IMR-90 (cell line): ENCODE data around the gene ZNF362. TPM values are rescaled to one million over a fixed set of nuclear protein-coding genes. Genes with fewer than 3 reads are reported as not detected.

Experiments used
- ATAC-seq: fragments of 200-7000 bp; cut with Tn5 transposase; 2 replicates; pipeline ENCODE4 v1.9.1; 2020; ENCODE audit warnings: low read depth, mild to moderate bottlenecking, moderate library complexity
- BruUV-seq: library from RNA; stranded (reverse); fragments of 400-500 nt; replicated peaks from 2 replicates; lab custom pipeline; 2021; lab: Mats Ljungman, UMichigan
- CTCF ChIA-PET: fragments of 300-600 bp; formaldehyde crosslinking; extraction: SDS; loops from one replicate; lab custom pipeline; 2021; ENCODE audit warnings: antibody characterized with exemption; lab: Yijun Ruan, JAX
- POLR2A ChIA-PET: fragments of 300-600 bp; sonication (Branson Sonifier 250); formaldehyde crosslinking; loops from one replicate; lab custom pipeline; 2022; ENCODE audit warnings: antibody characterized with exemption; ENCODE audit not compliant: unreplicated experiment; lab: Charles Lee
- DNase-seq: peaks from one replicate; pipeline ENCODE4 v3.0.0; 2013
- H2AFZ ChIP-seq: replicated peaks from 2 replicates; pipeline ENCODE3; 2013; ENCODE audit warnings: low read length, mild to moderate bottlenecking; ENCODE audit not compliant: poor library complexity
- H2AK5ac ChIP-seq: 2 replicates; pipeline ENCODE4 v1.6.1; 2013; ENCODE audit warnings: low read depth, low read length, inconsistent platforms
- H2AK9ac ChIP-seq: replicated peaks from 2 replicates; pipeline ENCODE3; 2013; ENCODE audit warnings: mild to moderate bottlenecking, low read depth, low read length, moderate library complexity; ENCODE audit not compliant: poor library complexity
- H2BK120ac ChIP-seq: 2 replicates; pipeline ENCODE4 v1.6.1; 2013; ENCODE audit warnings: low read depth, low read length, inconsistent platforms
- H2BK15ac ChIP-seq: 3 replicates; pipeline ENCODE4 v1.6.1; 2013; ENCODE audit warnings: low read depth, low read length, inconsistent platforms
- H2BK20ac ChIP-seq: 2 replicates; pipeline ENCODE4 v1.6.1; 2013; ENCODE audit warnings: low read depth, mild to moderate bottlenecking, inconsistent platforms, low read length, moderate library complexity
- H2BK5ac ChIP-seq: 2 replicates; pipeline ENCODE4 v1.6.1; 2013; ENCODE audit warnings: mild to moderate bottlenecking, low read depth, low read length, inconsistent platforms; ENCODE audit not compliant: poor library complexity, severe bottlenecking
- H3K14ac ChIP-seq: replicated peaks from 2 replicates; pipeline ENCODE4 v1.6.1; 2013; ENCODE audit warnings: low read depth, low read length, inconsistent platforms
- H3K18ac ChIP-seq: 2 replicates; pipeline ENCODE4 v1.6.1; 2013; ENCODE audit warnings: low read depth, low read length, control low read depth
- H3K23ac ChIP-seq: 2 replicates; pipeline ENCODE4 v1.6.1; 2013; ENCODE audit warnings: low read depth, low read length, inconsistent platforms
- H3K27ac ChIP-seq: 2 replicates; pipeline ENCODE4 v1.5.1; 2013; ENCODE audit warnings: mild to moderate bottlenecking, control low read depth, low read length; ENCODE audit not compliant: insufficient read depth
- H3K27me3 ChIP-seq: 2 replicates; pipeline ENCODE4 v1.6.1; 2013; ENCODE audit warnings: low read length; ENCODE audit not compliant: control insufficient read depth, insufficient read depth
- H3K36me3 ChIP-seq: 2 replicates; pipeline ENCODE4 v1.6.1; 2013; ENCODE audit warnings: low read length, mixed read lengths; ENCODE audit not compliant: control insufficient read depth, insufficient read depth
- H3K4ac ChIP-seq: 2 replicates; pipeline ENCODE4 v1.6.1; 2013; ENCODE audit warnings: low read depth, low read length, inconsistent platforms
- H3K4me1 ChIP-seq: 2 replicates; pipeline ENCODE4 v1.6.1; 2013; ENCODE audit warnings: low read length, mixed read lengths; ENCODE audit not compliant: control insufficient read depth, insufficient read depth
- H3K4me2 ChIP-seq: 2 replicates; pipeline ENCODE4 v1.6.1; 2013; ENCODE audit warnings: low read depth, mild to moderate bottlenecking, control low read depth, low read length, moderate library complexity
- H3K4me3 ChIP-seq: 2 replicates; pipeline ENCODE4 v1.5.1; 2013; ENCODE audit warnings: low read depth, mild to moderate bottlenecking, control low read depth, low read length, moderate library complexity; ENCODE audit not compliant: insufficient read depth
- H3K56ac ChIP-seq: 2 replicates; pipeline ENCODE4 v1.6.1; 2013; ENCODE audit warnings: low read length, inconsistent platforms; ENCODE audit not compliant: insufficient read depth; ENCODE audit errors: extremely low read depth
- H3K79me1 ChIP-seq, 2 experiments: 2 replicates each; pipeline ENCODE4 v1.6.1; 2013; ENCODE audit warnings: low read length in 2 of 2, inconsistent platforms in 1 of 2, low read depth in 1 of 2
- H3K9ac ChIP-seq: 2 replicates; pipeline ENCODE4 v1.6.1; 2013; ENCODE audit warnings: low read depth, low read length, control low read depth
- H3K9me1 ChIP-seq: 2 replicates; pipeline ENCODE4 v1.6.1; 2013; ENCODE audit warnings: low read length, inconsistent platforms; ENCODE audit not compliant: insufficient read depth
- H3K9me3 ChIP-seq: 2 replicates; pipeline ENCODE4 v1.6.1; 2013; ENCODE audit warnings: low read length; ENCODE audit not compliant: control insufficient read depth, insufficient read depth
- H4K20me1 ChIP-seq: 2 replicates; pipeline ENCODE4 v1.6.1; 2013; ENCODE audit warnings: low read length, inconsistent platforms; ENCODE audit not compliant: insufficient read depth
- H4K5ac ChIP-seq: 2 replicates; pipeline ENCODE4 v1.6.1; 2013; ENCODE audit warnings: mild to moderate bottlenecking, low read depth, low read length, control low read depth
- H4K8ac ChIP-seq, 2 experiments: 2 replicates each; pipeline ENCODE4 v1.6.1; 2013; ENCODE audit warnings: low read depth in 2 of 2, low read length in 2 of 2, control low read depth in 1 of 2, inconsistent platforms in 1 of 2
- H4K91ac ChIP-seq: 2 replicates; pipeline ENCODE4 v1.6.1; 2013; ENCODE audit warnings: low read depth, low read length, inconsistent platforms; ENCODE audit not compliant: insufficient read depth
- BHLHE40 ChIP-seq: fragments of 150-350 bp; IDR thresholded peaks from 2 replicates; pipeline ENCODE4 v1.6.1; 2016; ENCODE audit warnings: mild to moderate bottlenecking, low read depth, low read length
- CEBPB ChIP-seq: IDR thresholded peaks from 2 replicates; pipeline ENCODE4 v1.6.1; 2012; ENCODE audit warnings: low read depth, low read length, improper control_type of control experiment
- CHD1 ChIP-seq: IDR thresholded peaks from 2 replicates; pipeline ENCODE4 v1.6.1; 2012; ENCODE audit warnings: low read depth, low read length, improper control_type of control experiment
- ELK1 ChIP-seq: fragments of 150-350 bp; IDR thresholded peaks from 2 replicates; pipeline ENCODE4 v1.6.1; 2016; ENCODE audit warnings: low read depth, mild to moderate bottlenecking, low read length, moderate library complexity, borderline replicate concordance
- MAFK ChIP-seq: IDR thresholded peaks from 2 replicates; pipeline ENCODE4 v1.6.1; 2012; ENCODE audit warnings: low read depth, low read length, improper control_type of control experiment
- MAZ ChIP-seq: IDR thresholded peaks from 2 replicates; pipeline ENCODE4 v1.6.1; 2012; ENCODE audit warnings: low read depth, mild to moderate bottlenecking, low read length, improper control_type of control experiment, moderate library complexity, borderline replicate concordance
- MXI1 ChIP-seq: IDR thresholded peaks from 2 replicates; pipeline ENCODE4 v1.6.1; 2012; ENCODE audit warnings: low read depth, mild to moderate bottlenecking, low read length, moderate library complexity, borderline replicate concordance
- POLR2A ChIP-seq: IDR thresholded peaks from 2 replicates; pipeline ENCODE4 v1.6.1; 2012; ENCODE audit warnings: mild to moderate bottlenecking, low read depth, low read length
- RAD21 ChIP-seq: IDR thresholded peaks from 2 replicates; pipeline ENCODE4 v1.6.1; 2012; ENCODE audit warnings: low read length, improper control_type of control experiment
- RCOR1 ChIP-seq: IDR thresholded peaks from 2 replicates; pipeline ENCODE4 v1.6.1; 2012; ENCODE audit warnings: mild to moderate bottlenecking, low read length, improper control_type of control experiment; ENCODE audit not compliant: insufficient replicate concordance
- RFX5 ChIP-seq: IDR thresholded peaks from 2 replicates; pipeline ENCODE4 v1.8.0; 2012; ENCODE audit warnings: low read depth, mild to moderate bottlenecking, low read length, moderate library complexity
- SMC3 ChIP-seq: fragments of 150-350 bp; IDR thresholded peaks from 2 replicates; pipeline ENCODE4 v1.6.1; 2016; ENCODE audit warnings: low read depth, mild to moderate bottlenecking, antibody characterized with exemption, low read length, moderate library complexity
- USF2 ChIP-seq: fragments of 150-350 bp; IDR thresholded peaks from 2 replicates; pipeline ENCODE4 v1.6.1; 2017; ENCODE audit warnings: mild to moderate bottlenecking, antibody characterized with exemption, low read length, low read depth
- WGBS, 2 experiments: methylation state at CpG; one replicate each; pipeline versions ENCODE4 v1.1.5 to v1.1.7; 2013; ENCODE audit warnings: missing lambda C conversion rate in 2 of 2; ENCODE audit not compliant: insufficient read length in 1 of 2; ENCODE audit errors: extremely low coverage in 2 of 2; 5-methylcytosine and 5-hydroxymethylcytosine counted together
- dilution Hi-C: fragments of 300-500 bp; cut with HindIII; formaldehyde crosslinking; loops from one replicate; pipeline ENCODE4 v1.14.3; 2018; ENCODE audit warnings: low sequenced_read_pairs; ENCODE audit not compliant: unreplicated experiment
- in situ Hi-C: fragments of 300-500 bp; cut with MboI; formaldehyde crosslinking; loops from 3 replicates; pipeline ENCODE4 v1.14.3; 2019; ENCODE audit warnings: low sequenced_read_pairs, inconsistent platforms, mixed read lengths
- intact Hi-C: fragments of 100-400 bp; cut with micrococcal nuclease; formaldehyde crosslinking; loops from 2 replicates; pipeline ENCODE4 v1.10.0; 2022
- polyA plus RNA-seq, 3 experiments: library from polyadenylated mRNA; depleted of rRNA; stranded (reverse); fragments of >200 nt; gene quantifications; 2 replicates each; pipeline ENCODE4 v1.2.3, GENCODE V29; 2012; ENCODE audit warnings: low replicate concordance in 1 of 3
- total RNA-seq: library from RNA; depleted of rRNA; stranded (reverse); fragments of >200 nt; gene quantifications from 2 replicates; pipeline ENCODE4 v1.2.3, GENCODE V29; 2012

Gene ZNF362
- total and polyA plus RNA-seq, 2 of the 4 experiments (the other 2 are of a cell fraction) = 5.7 to 12.9 TPM

- Histone ChIP-seq H2AFZ (no peak overlapping the region), H3K18ac (no peak overlapping the region), H3K4me2 (no peak overlapping the region), H3K23ac (no peak overlapping the region), H4K20me1 (peaks cover 49% of the 10 kb centered on the region), H4K8ac (no peak overlapping the region), H2BK20ac (no peak overlapping the region), H3K9me3 (no peaks in the 10 kb centered on the region), H3K27ac (no peak overlapping the region), H3K9me1 (peaks cover 9% of the 10 kb centered on the region; the same call in 1 of the 2 replicates), H3K4ac (no peak overlapping the region), H3K9ac (no peak overlapping the region), H2BK5ac (no peak overlapping the region), H2AK9ac (no peak overlapping the region), H4K5ac (no peak overlapping the region), H2BK15ac (no peak overlapping the region), H3K79me1 (peaks cover 30 to 46% of the 10 kb centered on the region in 2 experiments), H3K56ac (no peak overlapping the region), H2BK120ac (no peak overlapping the region), H3K4me3 (no peak overlapping the region), H2AK5ac (no peak overlapping the region), H3K4me1 (peaks cover 9% of the 10 kb centered on the region), H3K14ac (no peak overlapping the region), H4K91ac (0 out of 2 replicates have a peak overlapping the region, but pooled peaks have one; percentile 7), H3K36me3 (peaks cover 61% of the 10 kb centered on the region), H3K27me3 (no peaks in the 10 kb centered on the region)
- no TSS peak for BruUV-seq
- ChIA-PET POLR2A (no interaction called here), CTCF (no interaction called here)
- dilution Hi-C loops = no loop called here
- ATAC-seq (no peak), DNase-seq (no peak)
- in situ Hi-C loops = no loop called here
- intact Hi-C loops = no loop called here
- TF ChIP-seq SMC3 (no peak), POLR2A (no peak), MAFK (no peak), CHD1 (no peak), RCOR1 (no peak), RFX5 (no peak), CEBPB (no peak), MXI1 (no peak), RAD21 (no peak), MAZ (no peak), USF2 (no peak), BHLHE40 (no peak), ELK1 (no peak)
- WGBS, 2 experiments = 96% methylated on average over 4 of the region's 10 CpGs; no CpG with 5 or more reads in 1 of the 2 experiments
Measured at GRCh38 chr1:33322870-33323585, 66.7 kb downstream of the ZNF362 start.
